Measurements from ENCODE around the gene WNT16. TPM values are rescaled to one million over a fixed set of nuclear protein-coding genes. Genes with fewer than 3 reads are reported as not detected.
"Not testable (repeated sequence)": the region's sequence is repeated elsewhere in the genome, so short reads cannot be mapped to it uniquely, and the experiment has no call there.

Gene WNT16
- total and polyA plus RNA-seq, 2 of the 8 experiments (the other 6 are each of a cell fraction or from before 2014, with no cell fraction given): 0.11 to 0.52 TPM

DNA sequence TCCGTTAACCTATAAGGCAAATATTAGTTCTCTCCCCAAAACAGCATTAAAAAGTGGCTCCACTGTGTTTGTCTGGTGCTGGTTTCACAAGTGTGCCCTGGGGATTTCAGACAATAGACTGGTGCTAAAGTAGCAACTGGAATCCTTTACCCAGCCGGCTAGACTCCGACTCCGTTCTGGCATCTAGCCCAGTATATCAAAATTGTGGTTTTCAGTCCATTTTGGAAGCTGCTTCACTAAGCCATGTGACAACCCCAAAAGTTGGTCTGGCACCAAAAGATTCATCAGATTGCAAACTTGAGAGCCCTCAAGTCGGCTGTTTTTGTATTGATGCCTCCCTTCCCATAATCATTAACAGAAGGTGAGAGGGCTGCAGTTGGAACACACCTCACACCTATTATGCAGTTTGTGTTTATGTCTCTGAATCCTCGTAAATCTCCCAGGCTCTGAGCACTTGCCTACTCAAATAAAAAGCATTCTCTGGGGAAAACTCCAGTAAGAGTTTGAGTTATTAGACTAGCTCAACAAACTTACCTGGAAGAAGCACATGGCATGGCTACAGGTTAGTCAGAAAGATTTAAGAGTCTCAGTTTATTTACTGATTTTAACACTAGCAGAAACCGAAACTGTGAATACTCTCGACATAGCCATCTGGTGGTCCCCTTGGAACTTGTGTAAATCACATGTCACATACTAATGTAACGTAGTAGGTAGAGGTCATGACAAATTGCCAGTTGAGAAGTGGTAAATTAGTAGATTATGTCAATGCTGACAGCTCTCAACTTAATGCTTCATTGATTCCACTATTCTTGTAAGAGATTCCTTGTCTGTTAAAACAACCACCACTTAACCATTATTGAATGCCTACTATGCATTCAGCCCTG, 14.8 kb upstream of the WNT16 start (continued):
- TF ChIP-seq KDM4A (IDR thresholded peaks at IDR 0.05; ENCODE audit: low read depth, low read length, severe bottlenecking) (no peak), HDAC2 (IDR thresholded peaks at IDR 0.05; ENCODE audit: borderline replicate concordance in 1 of 2, low read depth in 2 of 2, low read length in 2 of 2) (no peak), BCL11A (IDR thresholded peaks at IDR 0.05; ENCODE audit: low read depth in 2 of 2, low read length in 2 of 2) (no peak)
- TF ChIP-seq, protein P1, sequence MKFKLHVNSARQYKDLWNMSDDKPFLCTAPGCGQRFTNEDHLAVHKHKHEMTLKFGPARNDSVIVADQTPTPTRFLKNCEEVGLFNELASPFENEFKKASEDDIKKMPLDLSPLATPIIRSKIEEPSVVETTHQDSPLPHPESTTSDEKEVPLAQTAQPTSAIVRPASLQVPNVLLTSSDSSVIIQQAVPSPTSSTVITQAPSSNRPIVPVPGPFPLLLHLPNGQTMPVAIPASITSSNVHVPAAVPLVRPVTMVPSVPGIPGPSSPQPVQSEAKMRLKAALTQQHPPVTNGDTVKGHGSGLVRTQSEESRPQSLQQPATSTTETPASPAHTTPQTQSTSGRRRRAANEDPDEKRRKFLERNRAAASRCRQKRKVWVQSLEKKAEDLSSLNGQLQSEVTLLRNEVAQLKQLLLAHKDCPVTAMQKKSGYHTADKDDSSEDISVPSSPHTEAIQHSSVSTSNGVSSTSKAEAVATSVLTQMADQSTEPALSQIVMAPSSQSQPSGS (IDR thresholded peaks at IDR 0.05; ENCODE audit: low read length): no peak

DNA sequence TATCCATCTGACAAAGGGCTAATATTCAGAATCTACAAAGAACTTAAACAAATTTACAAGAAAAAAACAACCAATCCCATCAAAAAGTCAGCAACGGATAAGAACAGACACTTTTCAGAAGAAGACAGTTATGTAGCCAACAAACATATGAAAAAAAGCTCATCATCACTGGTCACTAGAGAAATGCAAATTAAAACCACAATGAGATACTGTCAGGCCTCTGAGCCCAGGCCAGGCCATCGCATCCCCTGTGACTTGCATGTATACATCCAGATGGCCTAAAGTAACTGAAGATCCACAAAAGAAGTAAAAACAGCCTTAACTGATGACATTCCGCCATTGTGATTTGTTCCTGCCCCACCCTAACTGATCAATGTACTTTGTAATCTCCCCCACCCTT, 13.6 kb upstream of the WNT16 start:
- H3K79me2 ChIP-seq (ENCODE audit: control insufficient read depth in 1 of 2, insufficient read depth in 2 of 2, low read length in 2 of 2); CTCF ChIA-PET (ENCODE audit: partially characterized antibody): not testable (repeated sequence)

More for the DNA sequence above, 13.6 kb upstream of the WNT16 start:
- H2BK12ac ChIP-seq (ENCODE audit: low read depth, low read length); H3K4me1 ChIP-seq (replicated peaks in 1 of 4; ENCODE audit: control insufficient read depth in 3 of 4, insufficient read depth in 4 of 4, low read length in 3 of 4); H3K79me1 ChIP-seq (ENCODE audit: low read depth, low read length); H2BK120ac ChIP-seq (replicated peaks; ENCODE audit: low read depth, low read length); H2BK5ac ChIP-seq (ENCODE audit: low read depth, low read length); H3K27ac ChIP-seq (ENCODE audit: low read depth, low read length); H3K23ac ChIP-seq (ENCODE audit: insufficient read length); H3K4me2 ChIP-seq (ENCODE audit: insufficient read depth in 1 of 2, low read depth in 2 of 2, low read length in 2 of 2); H4K8ac ChIP-seq (ENCODE audit: extremely low read depth, insufficient read depth, low read length); H3K9me3 ChIP-seq (ENCODE audit: insufficient read depth in 2 of 2, low read depth in 1 of 2, low read length in 1 of 2); H3K27me3 ChIP-seq (replicated peaks in 1 of 4; ENCODE audit: control insufficient read depth in 3 of 4, extremely low read depth in 1 of 4, insufficient read depth in 3 of 4, low read length in 3 of 4); H3K14ac ChIP-seq (ENCODE audit: insufficient read length); H2AFZ ChIP-seq (ENCODE audit: low read length); H3K9ac ChIP-seq (replicated peaks in 1 of 4; ENCODE audit: extremely low read depth in 1 of 4, low read depth in 3 of 4, low read length in 3 of 4); H2BK15ac ChIP-seq (ENCODE audit: low read length); H3K23me2 ChIP-seq (ENCODE audit: low read depth, low read length); H3K4me3 ChIP-seq (ENCODE audit: extremely low read depth in 1 of 4, insufficient read depth in 2 of 4, low read depth in 3 of 4, low read length in 4 of 4); H4K20me1 ChIP-seq (replicated peaks in 1 of 2; ENCODE audit: control insufficient read depth in 1 of 2, insufficient read depth in 2 of 2, low read length in 2 of 2); FAIRE-seq; DNase-seq (ENCODE audit: low read depth in 1 of 2, low spot score in 2 of 2); H2AK5ac ChIP-seq (ENCODE audit: low read depth, low read length); H3K4ac ChIP-seq (replicated peaks; ENCODE audit: insufficient read length, low read depth, low read length); H2BK20ac ChIP-seq (ENCODE audit: low read length); H4K5ac ChIP-seq (ENCODE audit: insufficient read length, low read depth, low read length); H4K91ac ChIP-seq (replicated peaks; ENCODE audit: insufficient read length, low read length); H3K18ac ChIP-seq (ENCODE audit: extremely low read depth, low read length); H3K36me3 ChIP-seq (ENCODE audit: control insufficient read depth in 2 of 4, insufficient read depth in 4 of 4, low read length in 3 of 4); H3K56ac ChIP-seq (replicated peaks; ENCODE audit: insufficient read length, low read depth, low read length); POLR2A ChIA-PET (ENCODE audit: partially characterized antibody): not testable (repeated sequence)
- WGBS, 2 experiments (ENCODE audit: extremely low coverage in 1 of 2, insufficient coverage in 1 of 2, insufficient read length in 1 of 2, insufficient replicate concordance in 2 of 2, low coverage in 1 of 2, low lambda C conversion rate in 2 of 2, missing lambda C conversion rate in 1 of 2): 90% methylated on average over 3 of the region's 3 CpGs; no CpG with 5 or more reads in 1 of the 2 experiments

Data from H1 (cell line).